B cell (primary cell): ENCODE measurements around the gene MPDU1.

Experiments used
- CTCF ChIP-seq: fragments of 200-600 bp; IDR thresholded peaks from one replicate; pipeline ENCODE4 v1.8.0; 2022; ENCODE audit warnings: antibody characterized with exemption, mild to moderate bottlenecking
- EZH2 ChIP-seq: IDR thresholded peaks from 2 replicates; pipeline ENCODE4 v1.6.1; 2012; ENCODE audit warnings: borderline replicate concordance, low read depth, mild to moderate bottlenecking, moderate library complexity, low read length; ENCODE audit not compliant: insufficient read depth, poor library complexity, severe bottlenecking

DNA sequence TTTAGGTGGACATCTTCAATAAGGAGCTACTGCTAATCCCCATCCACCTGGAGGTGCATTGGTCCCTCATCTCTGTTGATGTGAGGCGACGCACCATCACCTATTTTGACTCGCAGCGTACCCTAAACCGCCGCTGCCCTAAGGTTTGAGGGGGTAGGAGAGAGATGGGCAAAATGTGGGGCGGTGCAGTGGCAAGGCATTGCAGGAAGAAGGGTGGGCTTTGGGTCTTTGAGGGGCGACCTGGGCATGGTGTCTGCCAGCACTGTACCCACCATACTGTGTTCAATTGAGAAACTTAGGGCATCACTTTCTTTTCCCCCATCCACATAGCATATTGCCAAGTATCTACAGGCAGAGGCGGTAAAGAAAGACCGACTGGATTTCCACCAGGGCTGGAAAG, 13.3 kb upstream of the MPDU1 start:
- TF ChIP-seq CTCF, result no peak
- TF ChIP-seq EZH2, result no peak
